GM19328 (cell line): ENCODE measurements around the gene VPS37C.

Experiments used
- ATAC-seq: cut with Tn5 transposase; IDR thresholded peaks from one replicate; pipeline ENCODE4 v1.9.1; 2021; ENCODE audit warnings: mild to moderate bottlenecking, moderate library complexity; ENCODE audit not compliant: unreplicated experiment

The VPS37C gene

GRCh38 chr11:61119055-61119454 is 42.2 kb downstream of the VPS37C start:
- no peak for ATAC-seq

- no peak for ATAC-seq
These were observed 42.8 kb downstream of the VPS37C start for GRCh38 chr11:61118406-61118805.

- ATAC-seq, result no peak
These were observed 43.2 kb downstream of the VPS37C start for GRCh38 chr11:61118004-61118403.

DNA sequence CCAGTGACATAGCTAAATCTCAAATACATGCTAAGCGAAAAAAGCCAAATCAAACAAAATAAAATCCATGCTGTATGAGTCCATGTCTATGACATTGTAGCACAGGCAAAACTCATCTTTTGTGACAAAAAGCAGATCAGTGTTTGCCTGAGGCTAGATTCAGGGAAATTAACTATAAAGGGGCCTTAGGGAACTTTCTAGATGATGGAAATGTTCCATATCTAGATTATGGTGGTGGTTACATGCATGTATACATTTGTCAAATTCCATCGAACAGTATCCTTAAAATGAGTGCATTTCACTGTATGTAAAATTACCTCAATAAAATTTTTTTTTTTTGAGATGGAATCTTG is 44.1 kb downstream of the VPS37C start:
- no peak for ATAC-seq

DNA sequence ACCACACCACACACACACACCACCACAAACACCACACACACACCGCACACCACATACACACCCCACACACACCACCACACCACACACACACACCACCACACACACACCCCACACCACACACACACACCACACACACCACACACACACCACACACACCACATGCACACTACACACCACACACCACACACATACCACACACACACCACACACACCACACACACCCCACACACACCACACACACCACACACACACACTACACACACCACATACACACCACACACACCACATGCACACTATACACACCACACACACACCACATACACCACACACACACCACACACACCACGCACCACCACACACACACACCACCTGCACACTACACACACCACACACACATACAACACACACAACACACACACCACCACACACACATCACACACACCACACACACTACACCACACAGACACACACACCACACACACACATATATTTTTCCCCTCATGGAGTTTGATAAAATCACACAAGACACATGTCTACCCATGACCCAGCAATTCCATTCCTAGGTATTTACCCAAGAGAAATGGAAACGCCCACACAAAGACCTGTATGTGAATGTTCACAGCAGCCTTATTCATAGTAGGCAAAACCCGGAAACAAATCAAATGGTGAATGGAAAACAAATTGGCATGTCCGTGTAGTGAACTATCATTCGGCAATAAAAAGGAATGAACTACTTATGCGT is 44.6 kb downstream of the VPS37C start:
- ATAC-seq, result no peak

DNA sequence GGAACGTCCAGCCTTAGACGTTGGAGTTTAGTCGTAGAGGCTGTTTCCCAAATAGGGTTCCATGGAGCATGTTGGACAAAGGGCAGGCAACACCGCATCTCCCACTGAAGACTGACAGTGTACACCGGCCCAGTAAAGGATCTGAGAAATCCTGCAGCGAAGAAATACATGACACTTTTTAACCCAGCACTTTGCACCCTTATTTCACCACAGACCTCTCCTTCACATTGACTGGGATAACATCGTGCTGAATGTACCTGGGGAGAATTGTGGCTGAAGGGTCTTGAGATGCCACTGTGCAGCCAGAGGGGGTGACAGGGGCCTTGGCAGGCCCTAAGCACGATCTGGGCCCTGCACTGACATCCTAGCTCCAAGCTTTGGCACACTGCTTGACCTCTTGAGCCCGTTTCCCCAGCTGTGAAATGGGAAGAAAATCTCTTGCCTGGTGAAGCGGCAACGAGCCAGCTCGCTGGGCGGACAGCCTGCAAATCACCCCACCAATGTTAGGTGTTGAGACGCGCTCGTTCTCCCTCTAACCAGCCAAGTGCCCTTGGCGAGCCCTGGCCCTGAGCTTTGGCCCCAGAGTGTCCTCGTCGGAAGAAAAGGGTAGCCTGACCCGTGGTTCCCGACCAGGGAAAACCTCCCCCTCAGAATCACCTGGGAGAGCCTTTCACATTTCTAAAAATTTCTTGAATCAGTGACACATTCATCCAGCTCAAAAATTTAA is 45.6 kb downstream of the VPS37C start:
- no peak for ATAC-seq

DNA sequence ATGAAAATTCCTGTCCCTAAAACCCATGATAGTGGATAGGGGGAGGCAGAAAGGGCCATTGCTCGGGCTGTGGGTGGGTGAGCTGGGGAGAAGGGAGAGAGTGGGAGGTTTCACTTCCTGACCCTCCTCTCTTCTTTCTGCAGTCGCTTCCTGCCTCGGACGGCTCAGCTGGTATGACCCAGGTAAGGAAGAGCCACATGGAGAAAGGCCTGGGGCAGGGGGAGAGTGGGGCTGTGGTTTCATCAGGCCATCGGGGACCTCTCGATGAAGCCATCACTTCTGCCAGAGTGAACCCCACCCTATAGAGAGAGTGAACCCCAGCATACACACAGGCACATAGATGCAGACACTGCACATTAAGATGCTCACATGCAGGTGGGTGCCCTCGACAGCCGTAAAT is 46.3 kb downstream of the VPS37C start:
- no peak for ATAC-seq

DNA sequence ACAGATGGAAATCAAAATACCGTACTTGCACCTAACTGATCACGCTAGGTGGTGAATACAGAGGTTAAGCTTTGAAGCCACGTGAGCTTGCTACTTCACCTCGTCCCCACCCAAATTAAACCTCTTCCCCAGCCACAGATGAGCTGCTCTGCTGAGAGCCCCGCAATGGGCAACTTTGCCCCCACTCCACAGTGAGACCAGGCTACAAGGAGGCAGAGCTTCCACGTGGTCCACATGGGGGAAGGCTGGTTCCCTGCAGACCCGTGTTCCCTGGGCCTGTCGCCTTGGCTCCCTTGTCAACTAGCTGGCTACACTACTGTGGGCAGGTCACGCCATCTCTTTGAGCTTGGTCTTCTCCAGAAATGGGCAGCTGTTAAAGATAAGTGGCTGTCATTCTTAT is 48.0 kb downstream of the VPS37C start:
- ATAC-seq, result no peak

DNA sequence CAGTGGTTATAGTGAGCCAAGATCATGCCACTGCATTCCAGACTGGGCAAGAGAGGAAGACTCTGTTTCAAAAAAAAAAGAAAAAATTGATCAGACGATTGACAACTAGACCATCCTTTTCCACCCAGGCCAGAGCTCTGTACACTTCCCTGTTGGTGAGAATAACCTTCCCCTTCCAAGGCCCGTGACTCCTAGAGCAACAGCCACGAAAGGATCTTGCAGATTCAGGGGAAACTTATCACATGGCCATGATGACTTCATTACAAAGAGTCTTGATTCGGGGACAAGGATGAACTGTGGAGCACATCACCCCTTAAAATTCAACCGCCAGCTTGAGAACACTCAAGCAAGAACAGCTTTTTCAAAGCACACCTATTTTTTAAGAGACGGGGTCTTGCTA is 48.7 kb downstream of the VPS37C start:
- no peak for ATAC-seq

DNA sequence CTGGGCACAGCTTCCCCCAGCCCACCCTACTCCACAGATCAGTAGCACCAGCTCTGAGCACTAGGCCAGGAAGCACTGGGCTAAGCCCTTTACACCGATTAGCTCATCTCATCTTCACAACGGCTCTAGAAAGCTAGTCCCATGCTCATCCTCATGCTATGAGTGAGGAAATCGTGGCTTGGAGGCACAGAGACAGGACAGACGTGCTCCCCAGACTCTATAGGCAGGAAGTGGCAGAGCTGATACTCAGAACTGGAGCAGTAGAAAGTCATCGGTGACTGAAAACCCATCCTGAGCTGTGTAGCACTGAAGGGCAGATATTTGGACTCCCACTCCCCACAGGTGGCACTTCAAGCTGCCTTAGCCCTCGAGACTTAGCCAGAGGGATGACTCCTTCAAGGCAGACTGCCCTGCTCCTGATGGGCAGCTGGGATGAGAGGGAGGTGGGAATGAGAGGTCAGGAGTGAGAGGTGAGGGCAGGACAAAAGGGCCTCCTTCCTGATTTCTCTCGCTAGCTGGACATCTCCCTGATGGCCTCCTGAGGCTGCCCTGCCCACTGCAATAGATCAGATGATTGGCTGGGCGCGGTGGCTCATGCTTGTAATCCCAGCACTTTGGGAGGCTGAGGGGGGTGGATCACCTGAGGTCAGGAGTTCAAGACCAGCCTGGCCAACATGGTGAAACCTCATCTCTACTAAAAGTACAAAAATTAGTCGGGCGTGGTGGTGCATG is 49.3 kb downstream of the VPS37C start:
- no peak for ATAC-seq

GRCh38 chr11:61111050-61111435 is 50.2 kb downstream of the VPS37C start:
- no peak for ATAC-seq

GRCh38 chr11:61110255-61111049 is 50.8 kb downstream of the VPS37C start:
- no peak for ATAC-seq

DNA sequence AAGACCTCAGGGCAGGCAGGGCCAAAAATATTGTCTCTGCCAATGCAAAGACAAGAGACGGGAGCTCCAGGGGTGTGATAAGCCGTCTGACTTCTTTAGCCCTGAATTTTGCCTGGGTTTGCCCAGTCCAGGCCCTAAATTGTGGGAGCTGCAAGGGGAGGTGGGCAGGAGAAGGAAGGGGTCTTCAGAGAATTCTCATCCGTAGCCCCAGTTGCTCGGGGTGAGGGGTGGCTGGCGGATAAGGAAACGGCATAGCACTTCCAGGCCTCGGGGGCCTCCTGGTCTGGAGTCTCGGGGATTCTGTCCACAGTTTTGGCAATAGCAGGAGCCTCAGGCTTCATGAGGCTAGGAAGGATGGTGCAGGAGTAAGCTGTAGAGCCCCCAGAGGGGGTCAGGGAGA is 51.6 kb downstream of the VPS37C start:
- ATAC-seq, result no peak

- ATAC-seq, result no peak
These were observed 52.2 kb downstream of the VPS37C start for GRCh38 chr11:61108847-61109585.

GRCh38 chr11:61107888-61108287 is 53.3 kb downstream of the VPS37C start:
- ATAC-seq, result no peak

DNA sequence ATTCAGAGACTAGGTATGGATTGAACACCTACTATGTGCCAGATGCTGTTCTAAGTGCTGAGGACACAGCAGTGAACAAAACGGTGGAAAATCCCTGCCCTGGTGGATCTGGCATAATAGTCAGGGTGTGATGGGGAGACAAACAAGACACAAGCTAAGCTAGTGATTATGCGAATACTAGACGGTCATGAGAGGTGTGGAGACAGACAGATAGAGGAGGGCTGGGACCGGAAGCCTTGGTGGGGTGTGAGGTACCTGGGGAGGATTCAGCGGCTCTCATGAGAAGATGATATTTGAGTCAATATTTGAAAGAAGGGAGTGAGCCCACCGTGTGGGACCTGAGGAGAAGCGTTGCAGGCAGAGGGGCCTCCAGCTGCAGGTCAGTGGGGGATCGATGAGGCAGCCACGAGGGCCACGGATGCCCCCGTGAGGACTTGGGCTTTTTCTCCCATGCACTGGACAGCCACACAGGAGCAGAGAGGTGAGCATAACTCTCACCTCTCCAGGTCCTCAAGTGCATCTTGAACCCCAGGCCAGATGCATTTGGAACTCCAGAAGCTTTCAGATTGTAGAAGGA is 54.2 kb downstream of the VPS37C start:
- no peak for ATAC-seq

DNA sequence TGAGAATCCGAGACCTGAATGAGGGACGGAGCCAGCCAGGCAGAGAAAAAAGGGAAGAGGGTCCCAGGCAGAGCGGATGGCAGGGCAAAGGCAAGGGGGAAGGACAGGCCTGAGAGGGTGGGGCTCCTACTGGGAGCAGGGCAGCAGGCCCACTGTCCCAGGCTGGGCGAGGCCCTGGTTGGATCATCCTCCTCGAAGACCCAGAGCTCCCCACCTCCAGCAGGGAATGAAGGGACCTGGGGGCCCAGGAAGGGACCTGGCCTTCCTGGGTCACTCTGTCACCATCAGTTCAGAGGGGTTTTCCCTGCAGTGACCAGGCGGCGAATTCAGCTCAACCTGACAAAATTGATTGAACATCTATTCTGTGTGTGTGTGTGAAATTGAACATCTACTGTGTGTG is 54.9 kb downstream of the VPS37C start:
- ATAC-seq, result no peak

GRCh38 chr11:61104963-61105362 is 56.3 kb downstream of the VPS37C start:
- ATAC-seq, result no peak

DNA sequence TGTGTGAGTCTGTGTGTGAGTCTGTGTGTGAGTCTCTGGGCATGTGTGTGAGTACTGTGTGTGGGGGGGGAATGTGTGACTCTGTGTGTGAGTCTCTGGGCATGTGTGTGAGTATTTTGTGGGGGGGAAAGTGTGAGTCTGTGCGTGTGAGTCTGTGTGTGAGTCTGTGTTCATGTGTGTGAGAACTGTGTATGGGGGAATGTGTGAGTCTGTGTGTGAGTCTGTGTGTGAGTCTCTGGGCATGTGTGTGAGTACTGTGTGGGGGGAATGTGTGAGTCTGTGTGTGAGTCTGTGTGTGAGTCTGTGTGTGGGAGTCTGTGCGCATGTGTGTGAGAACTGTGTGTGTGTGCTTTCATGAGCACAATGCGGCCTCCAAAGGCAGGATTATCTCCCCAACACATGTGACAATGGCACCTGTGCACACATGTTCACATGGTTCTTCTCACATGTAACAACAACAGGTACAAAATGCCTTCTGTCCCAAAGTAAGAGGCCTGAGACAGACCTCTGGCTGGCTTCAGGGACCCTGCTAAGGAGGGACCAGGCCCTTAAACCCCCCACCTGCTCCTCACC is 57.3 kb downstream of the VPS37C start:
- no peak for ATAC-seq
